HG03280 (cell line): ENCODE results near the gene PAK1.

Source experiments
- ATAC-seq: cut with Tn5 transposase; IDR thresholded peaks from one replicate; pipeline ENCODE4 v1.9.1; 2021; ENCODE audit warnings: mild to moderate bottlenecking, moderate library complexity; ENCODE audit not compliant: unreplicated experiment

The PAK1 gene

GRCh38 chr11:77475206-77475605 lies 1.3 kb upstream of the PAK1 start:
- no peak for ATAC-seq

DNA sequence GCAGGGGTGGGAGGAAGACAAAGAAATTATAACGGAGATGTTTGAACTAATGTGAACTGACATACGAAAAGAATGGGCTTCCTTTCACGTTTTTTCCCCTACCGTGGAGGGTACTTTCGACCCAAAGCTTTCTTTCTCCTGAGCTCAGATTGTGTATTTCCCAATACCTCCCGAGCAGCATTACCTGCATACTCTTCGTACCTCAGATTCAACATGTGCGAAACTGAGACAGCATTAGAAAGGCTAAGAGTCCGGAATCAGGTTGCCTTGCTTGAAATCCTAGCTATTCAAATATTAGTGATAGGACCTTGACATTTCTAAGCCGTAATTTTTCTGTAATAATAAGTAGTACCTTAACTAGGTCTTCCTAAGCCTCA lies 778 bp upstream of the PAK1 start:
- ATAC-seq, result no peak

DNA sequence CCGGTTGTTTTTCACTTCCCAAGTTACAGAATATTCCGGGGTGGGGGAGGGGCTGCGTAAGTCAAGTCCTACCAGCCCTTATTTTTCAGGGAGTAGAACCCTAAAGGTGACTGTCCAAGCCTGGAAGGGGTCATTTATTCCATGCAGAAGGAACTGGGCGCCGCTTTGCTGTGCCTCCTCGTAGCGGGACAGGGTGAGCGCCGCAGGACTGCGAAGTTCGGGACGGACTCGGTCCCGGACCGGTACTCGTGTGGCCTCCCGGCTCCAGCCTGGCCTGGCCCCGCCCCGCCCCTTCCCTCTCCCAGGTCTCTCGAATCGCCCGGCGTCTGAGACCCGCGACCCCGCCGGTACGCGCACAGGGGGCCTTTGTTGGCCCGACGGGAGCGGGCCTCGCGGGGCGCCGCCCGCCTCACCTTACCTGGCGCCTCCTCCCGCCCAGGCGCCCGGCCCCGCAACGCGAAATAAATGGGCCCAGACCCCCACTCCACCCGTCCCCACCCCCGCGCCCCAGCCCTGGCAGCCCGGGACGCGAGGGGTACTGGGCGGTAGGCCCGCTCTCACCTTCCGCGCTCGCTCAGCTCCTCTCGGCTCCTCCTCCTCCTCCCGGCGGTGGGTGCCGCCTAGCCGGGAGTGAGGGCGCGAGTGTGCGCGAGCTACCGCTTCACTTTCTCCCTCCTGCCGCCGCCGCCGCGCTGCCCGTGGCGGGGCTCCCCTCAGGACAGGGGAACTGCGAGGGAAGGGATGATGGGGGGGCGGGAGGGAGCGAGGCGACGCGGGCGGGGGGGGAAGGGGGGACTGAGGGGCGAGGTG lies 698 bp downstream of the PAK1 start:
- ATAC-seq, result peak; percentile 37

DNA sequence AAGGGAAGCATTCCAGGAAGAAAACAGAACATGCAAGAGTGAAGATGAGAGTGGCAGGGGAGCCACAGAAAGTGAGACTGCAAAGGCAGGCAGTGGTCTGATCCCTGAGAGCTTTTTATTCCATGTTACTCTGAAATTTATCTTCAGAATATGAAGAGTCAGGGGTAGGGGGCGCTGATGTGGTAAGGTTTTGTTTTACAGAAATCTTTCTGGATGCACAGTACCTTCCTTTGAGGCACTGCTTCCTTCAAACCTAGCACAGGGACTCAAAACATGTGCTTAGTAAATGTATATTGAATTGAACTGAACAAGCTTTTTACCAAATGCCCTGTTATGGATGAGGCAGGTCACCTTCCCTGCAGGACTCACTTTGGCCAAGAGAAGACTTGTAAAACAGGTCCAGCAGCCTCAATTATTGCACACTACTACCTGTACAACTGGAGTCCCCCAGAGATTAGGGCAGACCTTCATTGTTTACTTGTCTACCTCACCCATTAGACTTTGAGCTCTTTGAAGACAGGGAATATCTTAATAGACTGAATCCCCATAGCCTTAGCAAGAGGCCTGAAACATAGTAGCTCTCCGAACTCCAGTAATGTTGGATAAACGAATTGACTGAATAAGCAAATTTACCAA lies 2.2 kb downstream of the PAK1 start:
- no peak for ATAC-seq

GRCh38 chr11:77470971-77471370 lies 2.9 kb downstream of the PAK1 start:
- ATAC-seq, result no peak

GRCh38 chr11:77470504-77470903 lies 3.4 kb downstream of the PAK1 start:
- peak; percentile 41 for ATAC-seq

DNA sequence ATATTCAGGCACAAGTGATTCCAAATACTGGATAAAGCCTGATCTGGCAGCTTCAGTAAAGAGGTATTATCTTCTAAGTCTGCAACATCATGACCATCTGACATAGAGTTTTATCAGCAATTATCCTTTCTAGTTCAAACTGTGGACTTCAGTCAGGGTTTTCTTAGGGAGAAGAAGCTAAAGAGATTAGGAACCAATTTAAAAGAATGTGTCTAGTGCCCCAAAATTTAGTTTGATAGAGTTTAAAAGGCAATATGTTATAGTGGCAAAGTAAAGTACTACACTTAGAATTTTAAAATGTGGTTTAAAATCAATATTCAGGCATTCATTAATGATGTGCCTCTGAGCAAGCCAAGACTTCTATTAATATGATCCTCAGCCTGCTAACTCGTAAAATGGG lies 5.4 kb downstream of the PAK1 start:
- no peak for ATAC-seq

DNA sequence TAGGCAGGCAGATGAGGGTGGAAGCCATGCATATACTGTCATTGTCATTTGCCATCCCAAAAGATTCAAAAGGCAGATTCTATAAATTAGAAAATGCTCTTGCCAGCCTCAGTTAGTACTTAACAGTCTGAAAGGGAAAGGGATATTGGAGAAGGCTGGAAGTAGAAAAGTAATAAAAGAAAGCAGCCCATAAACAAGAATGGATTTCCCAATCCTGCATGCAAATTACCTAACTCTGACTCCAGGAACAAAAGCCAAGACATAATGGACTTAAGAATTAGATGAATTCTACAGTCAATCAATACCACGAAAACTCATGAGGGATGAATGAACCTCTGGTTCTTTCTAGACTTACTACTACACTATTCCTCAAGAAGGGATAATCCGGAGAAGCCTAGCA lies 5.9 kb downstream of the PAK1 start:
- ATAC-seq, result no peak

DNA sequence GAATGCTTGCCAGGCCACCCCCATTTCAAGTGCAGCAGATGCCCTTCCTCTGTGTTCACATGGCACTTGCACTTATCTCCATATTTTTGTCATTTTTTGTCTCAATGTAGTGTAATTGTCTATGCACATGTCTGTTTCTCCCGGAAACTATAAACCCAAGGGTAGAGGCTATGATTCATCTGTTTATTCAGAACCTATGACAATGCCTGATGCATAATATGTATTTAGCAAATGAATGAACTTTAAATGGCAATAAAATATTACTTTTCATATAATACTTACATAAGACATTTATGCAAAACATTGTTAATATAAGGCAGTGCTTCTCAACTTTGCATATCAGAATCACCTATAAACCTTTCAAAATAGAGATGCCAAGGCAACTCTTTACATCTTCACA lies 6.7 kb downstream of the PAK1 start:
- ATAC-seq, result no peak

DNA sequence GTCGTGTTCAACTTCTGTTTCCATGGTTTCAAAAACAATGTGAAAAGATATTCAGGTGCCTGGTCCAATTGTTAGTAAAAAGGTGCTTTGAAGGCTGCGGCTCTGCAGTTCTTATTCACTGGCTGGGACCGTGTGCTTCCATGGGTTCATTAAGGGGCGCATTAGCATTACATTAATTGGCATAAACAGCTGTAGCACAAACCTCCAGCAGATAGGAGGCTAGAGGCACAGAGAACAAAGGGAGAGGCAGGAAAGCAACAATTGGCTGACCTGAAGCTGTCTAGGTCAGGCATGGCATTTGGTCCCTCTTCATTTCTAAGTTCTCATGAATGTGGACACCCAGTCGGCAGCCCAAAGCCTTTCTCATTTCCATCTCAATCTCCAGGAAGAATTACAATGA lies 16.6 kb downstream of the PAK1 start:
- ATAC-seq, result peak; percentile 48

DNA sequence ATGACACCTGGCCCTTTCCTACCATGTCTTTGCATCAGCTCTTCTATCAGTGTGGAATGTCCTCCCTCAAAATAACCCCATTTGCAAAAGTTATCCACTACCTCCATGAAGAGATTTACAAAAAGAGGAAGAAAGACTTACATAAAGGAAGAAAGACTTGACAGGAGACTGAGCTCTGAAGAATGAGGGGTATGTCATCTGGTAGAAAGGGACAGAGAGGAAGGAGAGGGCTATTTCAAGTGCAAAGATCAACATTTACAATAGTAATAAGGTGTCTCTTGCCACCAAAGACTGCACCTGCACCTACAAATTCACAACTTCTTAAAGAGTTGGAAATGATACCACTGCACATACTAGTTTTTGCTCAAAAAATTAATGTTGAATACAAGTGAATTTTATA lies 18.2 kb downstream of the PAK1 start:
- no peak for ATAC-seq

- ATAC-seq, result no peak
These were observed 18.8 kb downstream of the PAK1 start for GRCh38 chr11:77454867-77455655.

DNA sequence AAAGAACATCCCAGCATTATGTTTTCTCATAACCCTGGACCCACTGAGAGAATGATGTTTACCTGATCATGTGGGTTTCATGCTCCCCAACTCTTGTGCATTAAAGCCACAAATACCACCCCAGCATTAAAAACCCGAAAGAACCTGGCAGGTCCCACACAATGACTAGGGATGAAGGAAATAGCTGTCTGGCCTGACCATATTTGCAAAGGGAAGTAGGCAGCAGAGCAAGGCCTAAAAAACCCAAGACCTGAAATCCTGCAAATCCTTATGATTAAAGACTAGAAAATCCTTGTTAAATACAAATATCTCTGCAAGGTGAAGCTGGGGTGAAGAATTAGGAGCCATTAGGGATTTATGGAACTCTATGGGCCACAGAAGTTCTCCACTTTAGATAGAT lies 23.7 kb downstream of the PAK1 start:
- ATAC-seq, result no peak

GRCh38 chr11:77449784-77450183 lies 24.1 kb downstream of the PAK1 start:
- no peak for ATAC-seq

GRCh38 chr11:77449060-77449521 lies 24.8 kb downstream of the PAK1 start:
- ATAC-seq, result peak; percentile 47

DNA sequence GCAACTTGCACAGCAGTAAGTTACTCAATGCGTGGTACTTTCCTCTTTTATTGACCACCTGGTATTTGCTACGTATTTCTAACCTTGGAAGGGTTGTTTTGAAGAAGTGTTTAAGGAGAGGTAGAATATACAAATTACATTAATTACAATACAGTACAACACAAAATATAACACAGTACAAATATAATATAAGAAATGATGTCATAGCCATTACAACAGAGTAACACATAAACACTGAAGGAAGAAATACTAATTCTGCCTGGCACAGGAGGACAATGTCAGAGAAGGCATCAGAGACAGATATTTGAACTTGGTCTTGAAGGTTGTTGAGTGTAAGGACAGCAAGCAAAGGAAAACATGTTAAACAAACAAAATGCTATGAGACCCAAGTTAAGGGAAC lies 25.6 kb downstream of the PAK1 start:
- ATAC-seq, result no peak

DNA sequence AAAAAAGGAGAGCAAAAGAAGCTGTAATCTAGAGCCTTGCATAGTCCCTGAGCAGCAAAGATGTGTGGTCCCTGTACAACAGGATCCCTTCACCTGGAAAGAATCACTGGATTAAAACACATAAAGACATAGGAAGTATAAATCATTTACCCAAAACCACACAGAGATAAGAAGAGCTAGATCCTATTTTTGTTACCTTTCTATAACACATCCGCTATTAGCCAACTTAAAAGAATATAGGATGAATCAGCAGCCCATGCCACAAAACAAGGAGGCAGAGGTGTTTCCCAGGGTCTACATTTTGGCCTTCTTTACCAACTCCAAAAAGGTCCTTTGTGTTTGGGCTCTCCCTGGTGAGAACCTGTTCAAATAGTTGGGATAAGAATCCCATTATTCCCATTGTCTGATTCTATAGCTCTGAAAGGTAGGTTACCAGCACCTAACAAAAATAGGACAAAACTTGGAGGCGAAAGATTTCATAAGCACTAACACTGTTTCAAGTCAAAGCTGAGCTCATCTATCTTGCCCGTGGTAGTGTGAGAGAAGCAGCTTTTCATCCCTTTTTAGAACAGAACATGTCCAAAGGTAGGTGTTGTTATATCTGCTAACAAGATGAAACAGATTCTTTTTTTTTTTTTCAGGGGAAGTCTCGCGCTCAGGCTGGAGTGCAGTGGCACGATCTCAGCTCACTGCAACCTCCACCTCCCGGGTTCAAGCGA lies 26.8 kb downstream of the PAK1 start:
- no peak for ATAC-seq

- no peak for ATAC-seq
These were observed 29.6 kb downstream of the PAK1 start for GRCh38 chr11:77444261-77444660.

- ATAC-seq, result peak; percentile 59
These were observed 31.4 kb downstream of the PAK1 start for GRCh38 chr11:77442394-77443053.

GRCh38 chr11:77441426-77441825 lies 32.5 kb downstream of the PAK1 start:
- ATAC-seq, result no peak

GRCh38 chr11:77440678-77441077 lies 33.2 kb downstream of the PAK1 start:
- no peak for ATAC-seq
